Loucy (cell line): ENCODE results near the gene XRCC1.

Experiments
- H2AFZ ChIP-seq: fragments of 200-600 bp; sonication (generic); 2 replicates; pipeline ENCODE4 v1.6.0; 2016; ENCODE audit warnings: antibody characterized with exemption, mild to moderate bottlenecking, low read length, moderate library complexity
- H3F3A ChIP-seq: fragments of 200-600 bp; 2 replicates; pipeline ENCODE4 v1.6.0; 2016; ENCODE audit warnings: antibody characterized with exemption, low read depth, mild to moderate bottlenecking
- H3K27me3 ChIP-seq: fragments of 200-600 bp; sonication (generic); 2 replicates; pipeline ENCODE4 v1.6.1; 2014; ENCODE audit warnings: low read length, mild to moderate bottlenecking; ENCODE audit not compliant: insufficient read depth, poor library complexity, severe bottlenecking
- H3K36me3 ChIP-seq: fragments of 200-600 bp; sonication (generic); 2 replicates; pipeline ENCODE4 v1.6.1; 2016; ENCODE audit warnings: low read length; ENCODE audit not compliant: insufficient read depth
- H3K4me1 ChIP-seq: fragments of 200-600 bp; sonication (generic); 2 replicates; pipeline ENCODE4 v1.5.1; 2014; ENCODE audit warnings: low read length, mild to moderate bottlenecking; ENCODE audit not compliant: insufficient read depth, poor library complexity, severe bottlenecking
- H3K4me2 ChIP-seq: fragments of 200-600 bp; sonication (generic); 2 replicates; pipeline ENCODE4 v1.6.0; 2014; ENCODE audit warnings: antibody characterized with exemption, low read length, low read depth, mild to moderate bottlenecking; ENCODE audit not compliant: poor library complexity, severe bottlenecking
- H3K4me3 ChIP-seq: fragments of 200-600 bp; sonication (generic); 2 replicates; pipeline ENCODE4 v1.5.1; 2014; ENCODE audit warnings: low read length, mild to moderate bottlenecking, mixed read lengths; ENCODE audit not compliant: poor library complexity, severe bottlenecking
- H3K79me2 ChIP-seq: fragments of 200-600 bp; sonication (generic); 2 replicates; pipeline ENCODE4 v1.6.1; 2014; ENCODE audit warnings: low read length; ENCODE audit not compliant: insufficient read depth
- H3K9ac ChIP-seq: fragments of 200-600 bp; sonication (generic); 2 replicates; pipeline ENCODE4 v1.6.0; 2014; ENCODE audit warnings: mild to moderate bottlenecking, low read depth, low read length, moderate library complexity; ENCODE audit not compliant: poor library complexity, severe bottlenecking
- H3K9me2 ChIP-seq: fragments of 200-600 bp; sonication (generic); replicated peaks from 2 replicates; pipeline ENCODE4 v1.6.1; 2016; ENCODE audit warnings: low read depth, low read length, mixed read lengths
- H3K9me3 ChIP-seq: fragments of 200-600 bp; sonication (generic); 2 replicates; pipeline ENCODE4 v1.6.1; 2014; ENCODE audit warnings: mild to moderate bottlenecking, antibody characterized with exemption, low read length, low read depth; ENCODE audit not compliant: insufficient read depth
- H4K20me1 ChIP-seq: fragments of 200-600 bp; sonication (generic); 2 replicates; pipeline ENCODE4 v1.6.0; 2014; ENCODE audit warnings: antibody characterized with exemption, low read length, mild to moderate bottlenecking; ENCODE audit not compliant: insufficient read depth, poor library complexity, severe bottlenecking
- EZH2phosphoT487 ChIP-seq: fragments of 200-600 bp; IDR thresholded peaks from 2 replicates; pipeline ENCODE4 v1.6.1; 2018; ENCODE audit warnings: antibody characterized with exemption, mild to moderate bottlenecking, moderate library complexity, borderline replicate concordance
- TF ChIP-seq, protein P1 (sequence below): fragments of 200-600 bp; sonication (generic); conservative IDR thresholded peaks from 2 replicates; pipeline ENCODE4 v1.5.1; 2014; ENCODE audit warnings: mild to moderate bottlenecking, antibody characterized with exemption, low read length

XRCC1 gene

GRCh38 chr19:43599635-43600295 is 24.4 kb upstream of the XRCC1 start:
- H3K4me3 ChIP-seq: no peak overlapping the region
- H3K4me2 ChIP-seq: no peak overlapping the region
- TF ChIP-seq EZH2phosphoT487: no peak
- TF ChIP-seq, protein P1, sequence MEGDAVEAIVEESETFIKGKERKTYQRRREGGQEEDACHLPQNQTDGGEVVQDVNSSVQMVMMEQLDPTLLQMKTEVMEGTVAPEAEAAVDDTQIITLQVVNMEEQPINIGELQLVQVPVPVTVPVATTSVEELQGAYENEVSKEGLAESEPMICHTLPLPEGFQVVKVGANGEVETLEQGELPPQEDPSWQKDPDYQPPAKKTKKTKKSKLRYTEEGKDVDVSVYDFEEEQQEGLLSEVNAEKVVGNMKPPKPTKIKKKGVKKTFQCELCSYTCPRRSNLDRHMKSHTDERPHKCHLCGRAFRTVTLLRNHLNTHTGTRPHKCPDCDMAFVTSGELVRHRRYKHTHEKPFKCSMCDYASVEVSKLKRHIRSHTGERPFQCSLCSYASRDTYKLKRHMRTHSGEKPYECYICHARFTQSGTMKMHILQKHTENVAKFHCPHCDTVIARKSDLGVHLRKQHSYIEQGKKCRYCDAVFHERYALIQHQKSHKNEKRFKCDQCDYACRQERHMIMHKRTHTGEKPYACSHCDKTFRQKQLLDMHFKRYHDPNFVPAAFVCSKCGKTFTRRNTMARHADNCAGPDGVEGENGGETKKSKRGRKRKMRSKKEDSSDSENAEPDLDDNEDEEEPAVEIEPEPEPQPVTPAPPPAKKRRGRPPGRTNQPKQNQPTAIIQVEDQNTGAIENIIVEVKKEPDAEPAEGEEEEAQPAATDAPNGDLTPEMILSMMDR: peak; percentile 25; the same call in 1 of the 2 replicates
- H2AFZ ChIP-seq: no peak overlapping the region
- H3K4me1 ChIP-seq: peaks cover 27% of the 10 kb centered on the region
- peaks cover 44% of the 10 kb centered on the region for H3K79me2 ChIP-seq
- no peaks in the 10 kb centered on the region for H3F3A ChIP-seq
- no peaks in the 10 kb centered on the region for H3K27me3 ChIP-seq
- H3K36me3 ChIP-seq: peaks cover 29% of the 10 kb centered on the region; the same call in 1 of the 2 replicates
- no peaks in the 10 kb centered on the region for H3K9me3 ChIP-seq
- no peaks in the 10 kb centered on the region for H3K9me2 ChIP-seq
- H3K9ac ChIP-seq: no peak overlapping the region
- no peaks in the 10 kb centered on the region for H4K20me1 ChIP-seq

DNA sequence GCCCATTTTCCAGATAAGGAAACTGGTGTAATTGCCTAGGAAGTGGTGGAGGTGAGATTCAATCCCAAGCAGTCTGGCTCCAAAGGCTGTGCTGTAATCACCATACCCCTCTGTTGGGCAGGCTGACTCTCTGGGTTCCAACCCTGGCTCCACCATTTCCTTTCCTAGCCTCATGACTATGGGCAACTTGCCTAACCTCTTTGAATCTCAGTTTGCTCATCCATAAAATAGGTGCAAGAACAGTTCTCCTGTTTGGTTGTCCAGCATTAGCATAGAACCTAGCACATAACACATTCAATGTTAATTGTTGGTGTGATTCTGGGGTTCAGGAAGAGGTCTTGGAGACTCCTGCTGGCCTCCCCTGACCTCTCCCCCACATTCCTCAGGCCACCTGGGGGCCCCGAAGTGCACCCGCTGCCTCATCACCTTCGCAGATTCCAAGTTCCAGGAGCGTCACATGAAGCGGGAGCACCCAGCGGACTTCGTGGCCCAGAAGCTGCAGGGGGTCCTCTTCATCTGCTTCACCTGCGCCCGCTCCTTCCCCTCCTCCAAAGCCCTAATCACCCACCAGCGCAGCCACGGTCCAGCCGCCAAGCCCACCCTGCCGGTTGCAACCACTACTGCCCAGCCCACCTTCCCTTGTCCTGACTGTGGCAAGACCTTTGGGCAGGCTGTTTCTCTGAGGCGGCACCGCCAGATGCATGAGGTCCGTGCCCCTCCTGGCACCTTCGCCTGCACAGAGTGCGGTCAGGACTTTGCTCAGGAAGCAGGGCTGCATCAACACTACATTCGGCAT is 23.3 kb upstream of the XRCC1 start:
- Histone ChIP-seq H4K20me1 (peaks cover 9% of the 10 kb centered on the region), H3K9me3 (no peaks in the 10 kb centered on the region), H3K9me2 (no peaks in the 10 kb centered on the region), H2AFZ (no peak overlapping the region), H3K36me3 (peaks cover 29% of the 10 kb centered on the region; the same call in 1 of the 2 replicates), H3F3A (no peaks in the 10 kb centered on the region), H3K27me3 (no peaks in the 10 kb centered on the region), H3K79me2 (peaks cover 52% of the 10 kb centered on the region), H3K9ac (no peak overlapping the region), H3K4me2 (peak overlapping the region; percentile 93), H3K4me3 (peak overlapping the region; percentile 96), H3K4me1 (peaks cover 27% of the 10 kb centered on the region)
- no peak for TF ChIP-seq EZH2phosphoT487
- TF ChIP-seq, protein P1: no peak

GRCh38 chr19:43597876-43598275 is 22.5 kb upstream of the XRCC1 start:
- Histone ChIP-seq H3F3A (no peaks in the 10 kb centered on the region), H4K20me1 (peaks cover 11% of the 10 kb centered on the region), H3K9me3 (no peaks in the 10 kb centered on the region), H3K9me2 (no peaks in the 10 kb centered on the region), H3K4me1 (peaks cover 27% of the 10 kb centered on the region), H3K79me2 (peaks cover 60% of the 10 kb centered on the region), H3K4me3 (peak overlapping the region; percentile 96), H3K36me3 (peaks cover 30% of the 10 kb centered on the region; the same call in 1 of the 2 replicates), H2AFZ (no peak overlapping the region), H3K9ac (peak overlapping the region; percentile 86), H3K27me3 (no peaks in the 10 kb centered on the region), H3K4me2 (peak overlapping the region; percentile 93)
- TF ChIP-seq, protein P1: no peak
- TF ChIP-seq EZH2phosphoT487: no peak
